ENCODE results near the gene ZC3H4.

The ZC3H4 gene

GRCh38 chr19:47132194-47132852 is 18.7 kb upstream of the ZC3H4 start:
- DNase-seq: no peak

DNA sequence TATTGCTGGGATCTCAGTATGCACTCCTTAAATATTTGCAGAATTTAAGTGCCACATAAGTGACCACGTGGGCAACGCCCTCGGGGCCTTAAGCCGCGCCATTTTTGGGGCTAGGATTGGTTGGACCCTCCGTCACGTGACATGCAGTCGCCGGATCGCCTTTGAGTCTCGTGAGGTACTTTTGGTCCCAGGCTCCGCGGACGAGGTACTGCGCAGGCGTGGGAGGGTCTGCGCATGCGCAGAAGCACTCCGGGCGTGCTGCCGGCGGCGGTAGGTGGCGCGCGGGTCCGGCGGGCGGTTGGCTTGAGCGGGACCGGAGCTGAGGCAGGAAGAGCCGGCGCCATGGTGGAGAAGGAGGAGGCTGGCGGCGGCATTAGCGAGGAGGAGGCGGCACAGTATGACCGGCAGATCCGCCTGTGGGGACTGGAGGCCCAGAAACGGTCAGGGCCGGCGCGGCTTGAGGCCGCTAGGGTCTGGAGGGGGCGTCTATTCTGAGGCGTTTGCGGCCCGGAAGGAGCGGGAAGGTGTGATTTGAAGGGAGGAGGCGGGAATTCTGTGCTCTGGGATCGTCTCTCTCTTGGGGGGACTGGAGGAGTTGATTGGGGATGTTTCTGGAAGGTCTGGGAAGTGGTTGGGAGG is 17.1 kb upstream of the ZC3H4 start, which contains the start of gene SAE1:
SAE1 (plus strand) TSS at position 247 of the 639 bp plus-strand sequence; CDS start at position 343, 96 bp downstream.
- DNase-seq: peak; percentile 98

DNA sequence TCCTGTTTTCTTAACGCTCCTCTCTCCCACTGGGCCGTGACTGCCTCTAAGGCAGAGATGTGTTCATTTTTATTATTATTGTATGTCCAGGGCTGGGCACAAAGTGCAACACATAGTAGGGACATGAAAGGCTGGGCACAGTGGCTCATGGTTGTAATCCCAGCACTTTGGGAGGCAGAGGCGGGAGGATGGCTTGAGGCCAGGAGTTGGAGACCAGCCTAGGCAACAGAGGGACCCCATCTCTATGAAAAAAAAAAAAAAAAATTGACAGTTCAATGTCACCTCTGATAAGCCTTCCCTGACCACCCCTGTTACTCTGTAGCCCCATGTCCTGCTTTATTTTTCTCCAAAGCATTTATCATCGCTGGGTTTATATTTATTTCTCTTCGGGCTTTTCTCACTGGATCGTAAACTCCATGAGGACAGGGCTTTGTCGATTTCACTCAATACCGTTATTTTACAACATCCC is 16.6 kb upstream of the ZC3H4 start:
- DNase-seq: no peak

DNA sequence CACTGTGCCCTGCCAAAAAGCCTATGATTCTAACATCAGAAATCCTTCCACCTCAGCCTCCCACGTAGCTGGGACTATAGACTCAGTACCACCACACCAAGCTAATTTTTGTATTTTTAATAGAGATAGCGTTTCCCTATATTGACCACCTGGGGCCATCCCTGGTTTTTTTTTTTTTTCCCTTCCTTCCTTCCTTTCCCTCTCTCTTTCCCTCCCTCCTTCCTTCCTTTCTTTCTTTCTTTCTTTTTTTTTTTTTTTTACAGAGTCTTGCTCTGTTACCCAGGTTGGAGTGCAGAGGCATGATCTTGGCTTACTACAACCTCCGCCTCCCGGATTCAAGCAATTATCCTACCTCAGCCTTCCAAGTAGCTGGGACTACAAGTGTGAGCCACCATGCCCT is 16.0 kb upstream of the ZC3H4 start:
- DNase-seq: no peak

- no peak for DNase-seq
Measured at GRCh38 chr19:47125669-47125938, 12.0 kb upstream of the ZC3H4 start.

- peak; percentile 19 for DNase-seq
Measured at GRCh38 chr19:47124937-47125668, 11.5 kb upstream of the ZC3H4 start.

GRCh38 chr19:47123406-47123805 is 9.8 kb upstream of the ZC3H4 start:
- DNase-seq: no peak

DNA sequence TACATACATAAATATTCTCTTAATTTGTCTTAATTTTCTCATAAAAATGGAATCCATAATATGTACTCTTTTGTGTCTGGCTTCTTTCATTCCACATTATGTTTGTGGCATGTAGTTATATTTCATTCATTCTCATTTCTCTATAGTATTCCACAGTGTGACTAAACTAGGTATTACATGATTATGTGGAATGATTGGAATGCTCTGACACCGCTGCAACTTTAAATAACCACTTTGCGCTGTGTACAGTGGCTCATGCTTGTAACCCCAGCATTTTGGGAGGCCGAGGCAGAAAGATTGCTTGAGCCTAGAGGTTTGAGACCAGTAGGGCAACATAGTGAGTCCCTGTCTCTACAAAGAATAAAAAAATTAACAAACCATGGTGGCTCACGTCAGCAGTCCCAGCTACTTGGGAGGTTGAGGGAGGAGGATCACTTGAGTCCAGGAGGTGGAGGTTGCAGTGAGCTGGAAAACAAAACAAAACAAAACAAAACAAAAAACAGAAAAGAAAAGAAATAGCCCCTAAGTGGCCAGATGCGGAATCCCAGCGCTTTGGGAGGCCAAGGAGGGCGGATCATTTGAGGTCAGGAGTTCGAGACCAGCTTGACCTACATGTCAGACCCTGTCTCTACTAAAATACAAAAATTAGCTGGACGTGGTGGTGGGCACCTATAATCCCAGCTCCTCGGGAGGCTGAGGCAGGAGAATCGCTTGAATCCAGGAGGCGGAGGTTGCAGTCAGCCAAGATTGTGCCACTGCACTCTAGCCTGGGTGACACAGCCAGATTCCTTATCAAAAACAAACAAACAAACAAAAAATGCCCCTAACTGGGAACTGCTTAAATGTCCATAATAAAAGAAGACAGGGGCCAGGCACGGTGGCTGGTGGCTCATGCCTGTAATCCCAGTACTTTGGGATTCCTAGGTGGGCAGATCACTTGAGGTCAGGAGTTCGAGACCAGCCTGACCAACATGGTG is 9.1 kb upstream of the ZC3H4 start:
- no peak for DNase-seq

GRCh38 chr19:47120470-47121067 is 7.0 kb upstream of the ZC3H4 start:
- DNase-seq: no peak

DNA sequence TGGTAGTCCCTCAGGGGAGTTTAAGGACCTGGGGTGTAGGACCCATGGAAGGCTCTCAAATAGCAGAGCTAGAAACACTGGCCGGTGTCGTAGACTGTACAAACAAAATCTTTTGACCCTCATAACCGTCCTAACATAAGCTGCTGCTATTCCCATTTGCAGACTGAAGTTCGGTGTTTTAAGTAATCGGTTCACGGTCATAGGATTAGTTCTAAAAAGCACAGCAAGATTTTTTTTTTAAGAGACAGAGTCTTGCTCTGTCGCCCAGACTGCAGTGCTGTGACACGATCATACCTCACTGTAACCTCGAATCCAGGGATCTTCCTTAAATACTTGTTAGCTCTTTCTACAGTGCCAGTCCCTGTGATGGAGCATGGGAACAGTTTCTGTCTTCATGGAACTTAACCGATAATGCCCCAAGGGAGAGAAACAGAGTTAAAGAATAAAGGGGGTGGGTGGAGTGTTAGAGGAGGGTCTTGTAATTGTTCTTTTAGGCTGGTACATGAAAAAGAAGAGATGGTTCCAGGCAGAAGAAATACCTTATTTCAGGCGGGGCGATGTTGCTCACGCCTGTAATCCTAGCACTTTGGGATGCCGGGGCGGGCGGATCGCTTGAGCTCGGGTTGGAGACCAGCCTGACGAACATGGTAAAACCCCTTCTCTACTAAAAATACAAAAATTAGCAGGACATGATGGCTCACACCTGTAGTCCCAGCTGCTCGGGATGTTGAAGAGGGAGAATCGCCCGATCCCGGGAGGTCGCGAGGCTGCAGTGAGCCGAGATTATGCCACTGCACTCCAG is 475 bp upstream of the ZC3H4 start:
- DNase-seq: no peak

DNA sequence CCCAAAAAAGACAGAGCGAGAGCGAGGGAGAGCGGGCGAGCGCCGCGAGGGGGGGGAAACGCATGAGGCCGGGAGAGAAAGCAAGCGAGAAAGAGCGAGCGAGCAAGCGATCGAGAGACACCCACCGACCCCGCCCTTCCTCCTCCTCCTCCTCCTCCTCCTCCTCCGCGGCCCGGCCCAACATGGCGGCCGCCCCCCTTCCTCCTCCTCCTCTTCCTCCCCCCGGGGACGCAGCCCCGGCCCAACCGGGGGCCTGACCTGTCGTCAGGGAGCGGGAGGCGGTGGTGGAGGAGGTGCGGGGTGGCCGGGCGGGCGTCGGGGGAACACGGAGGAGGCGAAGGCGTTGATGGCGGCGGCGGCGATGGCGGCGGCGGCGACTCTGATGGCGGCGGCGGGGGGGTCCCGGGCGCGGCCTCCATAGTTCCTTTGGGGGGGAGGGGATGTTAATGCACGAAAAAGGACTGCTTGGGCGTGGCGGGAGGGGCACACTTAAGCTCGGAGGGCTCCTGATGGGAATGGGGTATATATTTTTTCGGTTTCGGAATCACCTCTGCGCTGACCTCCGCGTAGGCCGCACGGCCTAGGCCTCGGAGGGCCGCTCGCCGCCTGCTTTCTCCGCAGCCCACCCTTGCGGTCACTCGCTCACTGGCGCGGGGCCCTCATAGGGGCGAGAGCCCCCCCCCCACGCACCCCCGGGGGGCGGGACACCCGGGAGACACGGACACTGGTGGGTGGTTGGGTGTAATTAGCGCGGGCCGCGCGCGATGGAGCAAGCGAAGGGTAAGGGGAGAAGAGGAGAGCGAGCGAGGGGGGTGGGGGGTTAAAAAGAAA is 1.2 kb downstream of the ZC3H4 start:
- DNase-seq: peak; percentile 88

DNA sequence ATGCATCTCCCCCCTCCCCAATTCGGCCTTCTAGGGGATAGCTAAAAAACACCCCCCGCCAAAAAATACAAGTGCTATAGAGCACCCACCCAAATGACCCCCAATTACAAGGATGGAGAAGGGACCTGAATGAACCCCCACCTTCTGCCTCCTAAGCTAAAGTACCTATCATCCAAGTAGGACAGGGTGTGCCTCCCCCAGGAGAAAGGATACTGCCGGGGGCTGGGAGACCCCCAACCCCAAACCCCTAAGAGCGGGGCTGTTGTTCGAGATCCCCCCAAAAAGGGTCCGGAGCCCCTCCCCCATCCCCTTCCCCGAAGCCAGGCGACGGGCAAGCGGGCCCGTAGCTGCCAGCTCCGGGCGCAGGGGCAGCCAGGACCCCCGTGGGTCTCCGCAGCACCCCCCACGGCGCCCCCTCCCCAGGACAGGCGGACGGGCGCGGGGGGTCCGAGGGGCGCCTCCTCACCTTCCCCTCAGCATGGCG is 1.9 kb downstream of the ZC3H4 start:
- no peak for DNase-seq

GRCh38 chr19:47111006-47111621 is 2.5 kb downstream of the ZC3H4 start:
- no peak for DNase-seq

DNA sequence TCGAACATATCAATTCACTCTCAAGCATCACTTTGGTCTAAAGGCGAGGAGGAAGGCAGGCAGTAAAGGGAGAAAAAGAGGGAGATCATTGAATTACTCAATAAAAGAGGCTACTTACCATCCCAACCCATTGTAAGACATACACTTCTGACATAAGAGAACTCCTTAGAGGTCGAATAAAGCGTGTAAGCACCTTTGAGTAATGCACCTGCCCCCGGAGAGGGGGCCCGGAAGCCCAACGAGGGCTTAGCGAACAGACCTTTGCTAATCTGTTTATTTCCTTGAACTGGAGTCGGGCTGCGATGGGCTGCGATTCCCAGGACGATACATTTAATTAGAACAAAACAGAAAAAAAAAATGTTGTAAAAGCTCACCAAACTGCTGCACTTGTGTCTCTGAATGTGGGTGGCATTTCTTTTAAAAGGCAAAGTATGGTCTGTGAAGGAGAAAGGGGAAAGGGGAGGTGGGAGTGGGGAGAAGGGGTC is 3.0 kb downstream of the ZC3H4 start:
- no peak for DNase-seq

- no peak for DNase-seq
Measured at GRCh38 chr19:47109541-47110375, 3.8 kb downstream of the ZC3H4 start.

- DNase-seq: no peak
Measured at GRCh38 chr19:47109177-47109540, 4.4 kb downstream of the ZC3H4 start.

DNA sequence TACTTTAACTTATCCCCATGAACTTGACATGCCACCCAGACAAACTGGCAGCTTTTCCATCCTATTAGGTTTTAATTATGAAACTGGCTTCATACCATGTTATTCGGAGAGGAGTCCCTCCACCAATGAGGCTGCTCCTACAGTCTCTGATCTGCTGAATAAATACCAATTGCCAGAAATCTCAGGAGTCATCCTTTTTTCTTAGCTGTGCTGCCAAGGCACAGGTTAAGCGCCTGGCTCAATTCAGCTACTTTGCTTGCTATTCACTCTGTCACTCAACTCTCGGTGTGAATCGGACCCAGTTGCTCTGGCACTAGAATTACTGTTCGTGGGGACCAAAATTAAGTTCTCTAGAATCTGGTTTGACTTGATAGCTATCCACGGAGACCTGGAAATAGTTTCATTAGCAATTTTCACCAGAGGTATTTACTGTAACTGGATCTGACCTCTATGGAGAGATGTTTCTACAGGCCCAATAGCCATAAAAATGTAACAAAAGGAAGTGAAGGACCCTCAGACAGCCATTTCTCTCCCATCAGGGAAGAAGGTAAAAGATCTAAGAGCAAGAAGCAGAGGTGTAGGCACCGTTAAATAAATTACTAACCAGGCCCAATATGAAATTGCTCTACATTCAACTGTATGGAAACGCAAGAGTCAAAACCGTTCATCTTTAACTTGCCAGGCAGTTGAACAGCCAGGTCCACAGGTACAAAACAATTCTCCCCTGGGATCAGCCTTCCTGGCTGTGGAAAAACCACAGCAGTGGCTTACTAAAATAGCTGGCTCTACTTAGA is 5.4 kb downstream of the ZC3H4 start:
- DNase-seq: no peak
